OCI-LY1 (cell line): ENCODE data around the gene DNMBP.
"Not testable (repeated sequence)": the region's sequence is repeated elsewhere in the genome, so short reads cannot be mapped to it uniquely, and the experiment has no call there.

ENCODE experiments used
- H2AFZ ChIP-seq: fragments of 200-600 bp; sonication (generic), shearing (Covaris generic); 2 replicates; pipeline ENCODE4 v1.6.0; 2014; ENCODE audit warnings: antibody characterized with exemption, mild to moderate bottlenecking, low read length
- H3F3A ChIP-seq: fragments of 200-600 bp; sonication (generic), shearing (Covaris generic); 2 replicates; pipeline ENCODE4 v1.6.0; 2014; ENCODE audit warnings: mild to moderate bottlenecking, antibody characterized with exemption, low read length, moderate library complexity; ENCODE audit not compliant: insufficient read depth
- H3K27ac ChIP-seq: fragments of 200-600 bp; sonication (generic); 2 replicates; pipeline ENCODE4 v1.5.1; 2014; ENCODE audit warnings: low read length, mixed run types, mild to moderate bottlenecking, low read depth; ENCODE audit not compliant: poor library complexity, severe bottlenecking
- H3K27me3 ChIP-seq: fragments of 200-600 bp; sonication (generic); 2 replicates; pipeline ENCODE4 v1.6.0; 2014; ENCODE audit warnings: antibody characterized with exemption, mild to moderate bottlenecking, low read length, moderate library complexity; ENCODE audit not compliant: insufficient read depth
- H3K36me3 ChIP-seq: fragments of 200-600 bp; sonication (generic); 2 replicates; pipeline ENCODE4 v1.6.1; 2014; ENCODE audit warnings: mild to moderate bottlenecking, antibody characterized with exemption, low read length, moderate library complexity, mixed read lengths; ENCODE audit not compliant: insufficient read depth
- H3K4me1 ChIP-seq: fragments of 200-600 bp; sonication (generic); 2 replicates; pipeline ENCODE4 v1.5.1; 2014; ENCODE audit warnings: mild to moderate bottlenecking, low read length, moderate library complexity; ENCODE audit not compliant: insufficient read depth, severe bottlenecking
- H3K4me2 ChIP-seq: fragments of 200-600 bp; sonication (generic), shearing (Covaris generic); 2 replicates; pipeline ENCODE4 v1.6.1; 2014; ENCODE audit warnings: low read length
- H3K4me3 ChIP-seq: fragments of 200-600 bp; sonication (generic); 2 replicates; pipeline ENCODE4 v1.5.1; 2014; ENCODE audit warnings: low read length, low read depth, mild to moderate bottlenecking, mixed read lengths; ENCODE audit not compliant: poor library complexity, severe bottlenecking
- H3K79me2 ChIP-seq: fragments of 200-600 bp; shearing (Covaris generic); 2 replicates; pipeline ENCODE4 v1.6.1; 2016; ENCODE audit warnings: mixed run types, low read length, mixed read lengths; ENCODE audit not compliant: insufficient read depth
- H3K9ac ChIP-seq: fragments of 200-600 bp; sonication (generic), shearing (Covaris generic); 2 replicates; pipeline ENCODE4 v1.6.1; 2014; ENCODE audit warnings: mild to moderate bottlenecking, low read length, mixed read lengths
- H3K9me2 ChIP-seq: fragments of 200-600 bp; sonication (generic), shearing (Covaris generic); 2 replicates; pipeline ENCODE4 v1.6.1; 2014; ENCODE audit warnings: low read depth, mild to moderate bottlenecking, low read length, mixed read lengths
- H3K9me3 ChIP-seq: fragments of 200-600 bp; shearing (Covaris generic); 2 replicates; pipeline ENCODE4 v1.6.1; 2014; ENCODE audit warnings: low read length, mixed read lengths
- H4K20me1 ChIP-seq: fragments of 200-600 bp; sonication (generic), shearing (Covaris generic); 2 replicates; pipeline ENCODE4 v1.6.0; 2016; ENCODE audit warnings: mild to moderate bottlenecking, low read length; ENCODE audit not compliant: insufficient read depth
- EZH2 ChIP-seq: fragments of 200-600 bp; sonication (generic), shearing (Covaris generic); IDR thresholded peaks from 2 replicates; pipeline ENCODE4 v1.8.0; 2017; ENCODE audit warnings: borderline replicate concordance, mixed run types, mild to moderate bottlenecking, antibody characterized with exemption, low read length, moderate library complexity, mixed read lengths
- TF ChIP-seq, protein P1 (sequence below): fragments of 200-600 bp; sonication (generic), shearing (Covaris generic); IDR thresholded peaks from 2 replicates; pipeline ENCODE4 v1.5.1; 2017; ENCODE audit warnings: mild to moderate bottlenecking, antibody characterized with exemption, low read length, moderate library complexity, mixed read lengths

DNMBP gene

DNA sequence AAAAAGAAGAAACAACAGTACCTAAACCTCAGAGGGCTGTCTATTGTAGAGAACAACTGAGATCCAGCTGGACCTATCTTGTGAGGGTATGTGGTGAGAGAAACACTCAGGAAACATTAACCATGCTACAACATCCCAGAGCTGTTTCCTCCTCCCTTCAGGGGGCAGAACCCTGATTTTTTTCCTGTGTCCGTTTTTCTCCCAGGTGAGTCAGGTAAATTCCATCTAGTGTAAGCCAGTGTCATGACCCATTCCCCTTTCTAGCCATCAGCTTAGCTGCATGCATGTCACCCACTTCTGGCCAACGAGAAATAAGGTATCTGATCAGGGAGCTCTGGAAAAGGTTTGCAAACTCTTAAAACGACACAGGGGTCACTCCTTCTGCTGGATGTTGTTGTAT, 103.8 kb downstream of the DNMBP start:
- H3K79me2 ChIP-seq = no peaks in the 10 kb centered on the region
- H2AFZ ChIP-seq = no peak overlapping the region
- no peaks in the 10 kb centered on the region for H3F3A ChIP-seq
- no peak overlapping the region for H3K4me3 ChIP-seq
- H3K9me2 ChIP-seq = no peaks in the 10 kb centered on the region
- peaks cover 58% of the 10 kb centered on the region for H3K36me3 ChIP-seq
- no peaks in the 10 kb centered on the region for H3K9me3 ChIP-seq
- TF ChIP-seq, protein P1, sequence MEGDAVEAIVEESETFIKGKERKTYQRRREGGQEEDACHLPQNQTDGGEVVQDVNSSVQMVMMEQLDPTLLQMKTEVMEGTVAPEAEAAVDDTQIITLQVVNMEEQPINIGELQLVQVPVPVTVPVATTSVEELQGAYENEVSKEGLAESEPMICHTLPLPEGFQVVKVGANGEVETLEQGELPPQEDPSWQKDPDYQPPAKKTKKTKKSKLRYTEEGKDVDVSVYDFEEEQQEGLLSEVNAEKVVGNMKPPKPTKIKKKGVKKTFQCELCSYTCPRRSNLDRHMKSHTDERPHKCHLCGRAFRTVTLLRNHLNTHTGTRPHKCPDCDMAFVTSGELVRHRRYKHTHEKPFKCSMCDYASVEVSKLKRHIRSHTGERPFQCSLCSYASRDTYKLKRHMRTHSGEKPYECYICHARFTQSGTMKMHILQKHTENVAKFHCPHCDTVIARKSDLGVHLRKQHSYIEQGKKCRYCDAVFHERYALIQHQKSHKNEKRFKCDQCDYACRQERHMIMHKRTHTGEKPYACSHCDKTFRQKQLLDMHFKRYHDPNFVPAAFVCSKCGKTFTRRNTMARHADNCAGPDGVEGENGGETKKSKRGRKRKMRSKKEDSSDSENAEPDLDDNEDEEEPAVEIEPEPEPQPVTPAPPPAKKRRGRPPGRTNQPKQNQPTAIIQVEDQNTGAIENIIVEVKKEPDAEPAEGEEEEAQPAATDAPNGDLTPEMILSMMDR = no peak
- TF ChIP-seq EZH2 = no peak
- H3K4me2 ChIP-seq = no peak overlapping the region
- H3K4me1 ChIP-seq = no peaks in the 10 kb centered on the region
- no peaks in the 10 kb centered on the region for H3K27me3 ChIP-seq
- no peak overlapping the region for H3K27ac ChIP-seq
- no peak overlapping the region for H3K9ac ChIP-seq
- H4K20me1 ChIP-seq = no peaks in the 10 kb centered on the region

DNA sequence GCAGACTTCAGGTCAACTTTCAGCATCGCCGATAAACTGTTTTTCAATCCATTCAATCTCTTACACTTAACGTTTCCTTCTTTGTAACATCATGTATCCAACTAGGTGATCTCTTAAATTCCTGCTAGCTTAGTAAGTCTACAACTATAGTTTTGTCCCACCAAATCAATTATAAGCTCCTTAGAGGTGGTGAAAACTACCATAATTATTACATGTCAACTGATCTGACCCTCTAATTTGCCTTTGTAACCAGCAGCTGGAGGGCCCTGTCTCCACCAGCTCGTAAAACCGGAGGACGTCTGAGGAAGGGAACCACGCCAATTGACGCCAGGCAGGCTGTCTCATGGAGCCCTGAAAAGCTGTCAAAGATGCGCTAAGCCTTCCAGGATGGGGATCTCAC, 113.9 kb downstream of the DNMBP start:
- Histone ChIP-seq H3K27me3 (no peaks in the 10 kb centered on the region), H3K4me1 (no peaks in the 10 kb centered on the region), H3K4me2 (no peak overlapping the region), H3K9ac (no peak overlapping the region), H3K9me3 (no peaks in the 10 kb centered on the region), H3K4me3 (no peak overlapping the region), H3K36me3 (peaks cover 66% of the 10 kb centered on the region), H3K79me2 (no peaks in the 10 kb centered on the region), H3K27ac (no peak overlapping the region), H2AFZ (no peak overlapping the region), H3K9me2 (no peaks in the 10 kb centered on the region), H3F3A (no peaks in the 10 kb centered on the region), H4K20me1 (no peaks in the 10 kb centered on the region)
- TF ChIP-seq EZH2 = no peak
- TF ChIP-seq, protein P1 = no peak

DNA sequence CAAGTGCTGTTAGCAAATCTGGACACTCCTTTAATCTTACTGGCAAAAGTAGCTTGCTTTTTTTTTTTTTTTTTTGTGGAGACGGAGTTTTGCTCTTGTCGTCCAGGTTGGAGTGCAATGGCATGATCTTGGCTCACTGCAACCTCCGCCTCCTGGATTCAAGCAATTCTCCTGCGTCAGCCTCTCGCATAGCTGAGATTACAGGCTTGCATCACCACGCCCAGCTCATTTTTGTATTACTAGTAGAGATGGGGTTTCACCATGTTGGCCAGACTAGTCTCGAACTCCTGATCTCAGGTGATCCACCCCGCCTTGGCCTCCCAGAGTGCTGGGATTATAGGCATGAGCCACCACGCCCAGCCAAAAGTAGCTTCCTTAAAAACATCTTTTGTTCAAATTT, 114.7 kb downstream of the DNMBP start:
- H2AFZ ChIP-seq, H3K4me1 ChIP-seq, H3K4me3 ChIP-seq, H4K20me1 ChIP-seq, H3K9me3 ChIP-seq, H3K27ac ChIP-seq, H3K27me3 ChIP-seq, H3K79me2 ChIP-seq, H3K4me2 ChIP-seq, H3K9me2 ChIP-seq, H3K9ac ChIP-seq, H3F3A ChIP-seq: not testable (repeated sequence)
- peaks cover 70% of the 10 kb centered on the region for H3K36me3 ChIP-seq

DNA sequence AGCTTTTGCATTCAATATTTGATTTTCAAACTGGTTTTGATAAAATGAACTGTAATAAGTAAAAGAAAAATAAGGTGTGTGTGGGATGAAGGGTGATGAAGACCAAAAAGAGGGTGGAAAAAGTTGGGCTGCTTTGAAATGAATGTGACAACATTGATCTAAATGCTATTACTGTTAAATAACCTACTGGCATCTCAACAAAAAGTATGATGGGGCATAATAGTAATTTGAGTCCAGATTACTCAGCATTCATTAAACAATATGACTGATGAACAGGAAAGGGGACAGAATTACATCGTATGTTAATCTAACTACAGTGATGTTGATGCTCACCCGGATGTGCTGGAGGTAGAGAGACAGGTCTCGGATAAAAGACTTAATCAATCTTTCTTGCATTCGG, 115.1 kb downstream of the DNMBP start:
- Histone ChIP-seq H3K9ac (no peak overlapping the region), H3K27me3 (no peaks in the 10 kb centered on the region), H3K4me1 (no peaks in the 10 kb centered on the region), H4K20me1 (no peaks in the 10 kb centered on the region), H3K4me3 (no peak overlapping the region), H3K9me2 (no peaks in the 10 kb centered on the region), H3K9me3 (no peaks in the 10 kb centered on the region), H3K79me2 (no peaks in the 10 kb centered on the region), H3K27ac (no peak overlapping the region), H2AFZ (no peak overlapping the region), H3F3A (no peaks in the 10 kb centered on the region), H3K36me3 (peaks cover 70% of the 10 kb centered on the region), H3K4me2 (no peak overlapping the region)
- TF ChIP-seq, protein P1 = no peak
- TF ChIP-seq EZH2 = no peak
